ENCODE data around the gene ITGBL1. TPM values are rescaled to one million over a fixed set of nuclear protein-coding genes. Genes with fewer than 3 reads are reported as not detected.

Gene ITGBL1
- total RNA-seq, 3 donors from 2014 or later: 8.2 to 62.5 (median 18.6) TPM

GRCh38 chr13:101544979-101545378, 92.5 kb downstream of the ITGBL1 start:
- H3K27me3 ChIP-seq: no peaks in the 10 kb centered on the region
- no peaks in the 10 kb centered on the region for H3K36me3 ChIP-seq
- H3K4me1 ChIP-seq: no peaks in the 10 kb centered on the region
- no peaks in the 10 kb centered on the region for H3K9me3 ChIP-seq
- intact Hi-C loops (cut with DNase I; ENCODE audit: low total_unique reads): no loop called here
- no peak for DNase-seq (ENCODE audit: low spot score in 2 of 2)
- H3K27ac ChIP-seq: no peak overlapping the region
- no peak overlapping the region for H3K4me3 ChIP-seq
- no peak for TF ChIP-seq POLR2A (IDR thresholded peaks at IDR 0.05)
- no peak for TF ChIP-seq POLR2AphosphoS5 (IDR thresholded peaks at IDR 0.05)
- TF ChIP-seq CTCF (IDR thresholded peaks at IDR 0.05): no peak

GRCh38 chr13:101545521-101545920, 93.0 kb downstream of the ITGBL1 start:
- no peak for DNase-seq (ENCODE audit: low spot score in 2 of 2)
- intact Hi-C loops (cut with DNase I; ENCODE audit: low total_unique reads): no loop called here
- no peak overlapping the region for H3K4me3 ChIP-seq
- H3K36me3 ChIP-seq: no peaks in the 10 kb centered on the region
- H3K27me3 ChIP-seq: no peaks in the 10 kb centered on the region
- TF ChIP-seq CTCF (IDR thresholded peaks at IDR 0.05): no peak
- TF ChIP-seq POLR2AphosphoS5 (IDR thresholded peaks at IDR 0.05): no peak
- TF ChIP-seq POLR2A (IDR thresholded peaks at IDR 0.05): no peak
- H3K4me1 ChIP-seq: no peaks in the 10 kb centered on the region
- no peaks in the 10 kb centered on the region for H3K9me3 ChIP-seq
- no peak overlapping the region for H3K27ac ChIP-seq

- H3K27ac ChIP-seq: no peak overlapping the region
Observed at GRCh38 chr13:101552286-101552685, 99.8 kb downstream of the ITGBL1 start.

GRCh38 chr13:101552786-101553185, 100.3 kb downstream of the ITGBL1 start:
- H3K9me3 ChIP-seq: no peaks in the 10 kb centered on the region
- intact Hi-C loops (cut with DNase I; ENCODE audit: low total_unique reads): no loop called here
- no peaks in the 10 kb centered on the region for H3K27me3 ChIP-seq
- no peak overlapping the region for H3K27ac ChIP-seq
- H3K4me3 ChIP-seq: no peak overlapping the region
- H3K4me1 ChIP-seq: no peaks in the 10 kb centered on the region
- DNase-seq (ENCODE audit: low spot score in 2 of 2): no peak
- no peak for TF ChIP-seq POLR2A (IDR thresholded peaks at IDR 0.05)
- TF ChIP-seq CTCF (IDR thresholded peaks at IDR 0.05): no peak
- no peak for TF ChIP-seq POLR2AphosphoS5 (IDR thresholded peaks at IDR 0.05)
- no peaks in the 10 kb centered on the region for H3K36me3 ChIP-seq

More at GRCh38 chr13:101552286-101552685, 99.8 kb downstream of the ITGBL1 start:
- no peaks in the 10 kb centered on the region for H3K27me3 ChIP-seq
- intact Hi-C loops (cut with DNase I; ENCODE audit: low total_unique reads): no loop called here
- no peaks in the 10 kb centered on the region for H3K4me1 ChIP-seq
- TF ChIP-seq POLR2AphosphoS5 (IDR thresholded peaks at IDR 0.05) (no peak), CTCF (IDR thresholded peaks at IDR 0.05) (no peak), POLR2A (IDR thresholded peaks at IDR 0.05) (no peak)
- H3K36me3 ChIP-seq: no peaks in the 10 kb centered on the region
- no peak overlapping the region for H3K4me3 ChIP-seq
- no peaks in the 10 kb centered on the region for H3K9me3 ChIP-seq
- no peak for DNase-seq (ENCODE audit: low spot score in 2 of 2)

- H3K27me3 ChIP-seq: no peaks in the 10 kb centered on the region
- H3K27ac ChIP-seq: no peak overlapping the region
- H3K4me1 ChIP-seq: no peaks in the 10 kb centered on the region
- intact Hi-C loops (cut with DNase I; ENCODE audit: low total_unique reads): no loop called here
- H3K4me3 ChIP-seq: no peak overlapping the region
- no peak for DNase-seq (ENCODE audit: low spot score in 2 of 2)
- no peaks in the 10 kb centered on the region for H3K36me3 ChIP-seq
- TF ChIP-seq POLR2A (IDR thresholded peaks at IDR 0.05): no peak
- no peak for TF ChIP-seq POLR2AphosphoS5 (IDR thresholded peaks at IDR 0.05)
- TF ChIP-seq CTCF (IDR thresholded peaks at IDR 0.05): no peak
- no peaks in the 10 kb centered on the region for H3K9me3 ChIP-seq
Observed at GRCh38 chr13:101554420-101555125, 102.1 kb downstream of the ITGBL1 start.
